Lower leg skin (tissue), 4 donors: ENCODE data around the gene TUFM. TPM values are rescaled to one million over a fixed set of nuclear protein-coding genes. Genes with fewer than 3 reads are reported as not detected.
A peak's percentile ranks its signal among the peaks of the same experiment; 100 is the strongest.

Experiments
- DNase-seq, 2 donors: peaks; one replicate each; pipeline ENCODE4 v3.0.0-alpha.2; 2019; ENCODE audit warnings: low spot score in 2 of 2
- H3K4me3 ChIP-seq: fragments of 200-600 bp; sonication (generic); 2 replicates; pipeline ENCODE4 v1.5.1; 2017; ENCODE audit warnings: mild to moderate bottlenecking, low read depth; ENCODE audit not compliant: poor library complexity, severe bottlenecking
- POLR2A ChIP-seq, 2 donors: fragments of 450-650 bp; IDR thresholded peaks; one replicate each; pipeline ENCODE4 v1.6.1; 2016 to 2017; ENCODE audit warnings: antibody characterized with exemption in 2 of 2, mild to moderate bottlenecking in 1 of 2, moderate library complexity in 1 of 2
- WGBS, 2 donors: methylation state at CpG; one replicate each; pipeline ENCODE4 v1.1.5; 2018; 5-methylcytosine and 5-hydroxymethylcytosine counted together
- intact Hi-C: fragments of 100-400 bp; cut with DNase I; formaldehyde crosslinking; loops from one replicate; pipeline ENCODE4 v1.15.0; 2023; ENCODE audit warnings: low total_unique reads
- total RNA-seq, 4 donors: library from RNA; depleted of rRNA; stranded (reverse); fragments of >200 nt; gene quantifications; one replicate each; pipeline ENCODE4 v1.1.0, GENCODE V29; 2016
- TF ChIP-seq, protein P1 (sequence below), 3 donors: fragments of 450-650 bp; IDR thresholded peaks; one replicate each; pipeline ENCODE4 v1.5.1; 2016; ENCODE audit warnings: antibody characterized with exemption in 3 of 3, mild to moderate bottlenecking in 3 of 3, moderate library complexity in 2 of 3

TUFM gene
- total RNA-seq, 4 donors from 2014 or later = 103 to 121 (median 110) TPM

DNA sequence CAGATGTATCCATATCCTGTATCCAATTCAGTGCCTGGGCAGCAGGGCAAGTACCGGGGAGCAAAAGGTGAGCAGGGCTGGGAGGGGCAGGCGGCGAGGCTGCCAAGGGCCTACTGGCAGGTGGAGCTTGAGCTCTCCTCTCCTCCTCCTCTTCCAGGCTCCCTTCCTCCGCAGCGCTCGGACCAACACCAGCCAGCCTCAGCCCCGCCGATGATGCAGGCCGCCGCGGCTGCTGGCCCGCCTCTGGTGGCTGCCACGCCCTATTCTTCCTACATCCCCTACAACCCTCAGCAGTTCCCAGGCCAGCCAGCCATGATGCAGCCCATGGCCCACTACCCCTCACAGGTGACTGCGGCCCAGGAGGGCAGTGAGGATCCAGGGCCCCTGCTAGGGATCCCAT is 11.8 kb downstream of the TUFM start:
- 80 to 92% methylated on average over 13 to 14 of the region's 14 CpGs for WGBS, 2 donors
- TF ChIP-seq, protein P1, sequence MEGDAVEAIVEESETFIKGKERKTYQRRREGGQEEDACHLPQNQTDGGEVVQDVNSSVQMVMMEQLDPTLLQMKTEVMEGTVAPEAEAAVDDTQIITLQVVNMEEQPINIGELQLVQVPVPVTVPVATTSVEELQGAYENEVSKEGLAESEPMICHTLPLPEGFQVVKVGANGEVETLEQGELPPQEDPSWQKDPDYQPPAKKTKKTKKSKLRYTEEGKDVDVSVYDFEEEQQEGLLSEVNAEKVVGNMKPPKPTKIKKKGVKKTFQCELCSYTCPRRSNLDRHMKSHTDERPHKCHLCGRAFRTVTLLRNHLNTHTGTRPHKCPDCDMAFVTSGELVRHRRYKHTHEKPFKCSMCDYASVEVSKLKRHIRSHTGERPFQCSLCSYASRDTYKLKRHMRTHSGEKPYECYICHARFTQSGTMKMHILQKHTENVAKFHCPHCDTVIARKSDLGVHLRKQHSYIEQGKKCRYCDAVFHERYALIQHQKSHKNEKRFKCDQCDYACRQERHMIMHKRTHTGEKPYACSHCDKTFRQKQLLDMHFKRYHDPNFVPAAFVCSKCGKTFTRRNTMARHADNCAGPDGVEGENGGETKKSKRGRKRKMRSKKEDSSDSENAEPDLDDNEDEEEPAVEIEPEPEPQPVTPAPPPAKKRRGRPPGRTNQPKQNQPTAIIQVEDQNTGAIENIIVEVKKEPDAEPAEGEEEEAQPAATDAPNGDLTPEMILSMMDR (IDR thresholded peaks at IDR 0.05) = no peak
- TF ChIP-seq POLR2A (IDR thresholded peaks at IDR 0.05) = no peak
- DNase-seq = no peak
- H3K4me3 ChIP-seq = no peak overlapping the region
- intact Hi-C loops = no loop called here

DNA sequence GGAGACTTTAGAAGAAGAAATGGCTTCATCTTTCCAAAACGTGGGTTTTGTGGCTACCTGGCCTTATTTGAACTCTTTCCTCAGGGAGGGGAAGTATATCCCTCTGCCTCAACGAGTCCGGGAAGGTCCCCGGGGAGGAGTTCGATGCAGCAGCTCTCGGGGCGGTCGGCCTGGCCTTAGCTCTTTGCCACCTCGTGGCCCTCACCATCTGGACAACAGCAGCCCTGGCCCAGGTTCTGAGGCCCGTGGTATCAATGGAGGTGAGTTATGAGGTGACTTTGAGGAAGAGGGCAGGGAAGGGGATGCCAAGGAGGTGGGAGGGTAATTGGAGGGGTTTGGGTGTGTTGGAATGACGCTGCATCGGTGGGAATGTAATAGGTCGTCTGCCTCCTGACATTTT is 15.6 kb downstream of the TUFM start:
- intact Hi-C loops = no loop called here
- DNase-seq = no peak
- no peak overlapping the region for H3K4me3 ChIP-seq
- 89 to 91% methylated on average over 13 of the region's 13 CpGs for WGBS, 2 donors
- TF ChIP-seq, protein P1 (IDR thresholded peaks at IDR 0.05) = no peak
- no peak for TF ChIP-seq POLR2A (IDR thresholded peaks at IDR 0.05)

DNA sequence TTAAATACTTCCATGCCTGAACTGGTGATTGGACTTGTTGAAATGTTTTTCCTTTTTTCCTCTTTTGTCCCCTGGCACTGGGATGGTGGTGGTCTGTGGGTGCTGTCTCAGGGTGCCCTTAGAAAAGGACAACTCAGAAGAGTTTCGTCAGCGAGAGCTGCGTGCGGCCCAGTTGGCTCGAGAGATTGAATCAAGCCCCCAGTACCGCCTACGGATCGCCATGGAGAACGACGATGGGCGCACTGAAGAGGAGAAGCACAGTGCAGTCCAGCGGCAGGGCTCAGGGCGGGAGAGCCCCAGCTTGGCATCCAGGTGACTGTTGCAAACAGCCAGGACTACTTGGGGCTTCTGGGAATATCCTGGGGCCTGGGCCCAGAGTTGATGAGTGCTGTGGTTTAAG is 16.4 kb downstream of the TUFM start:
- H3K4me3 ChIP-seq = no peak overlapping the region
- WGBS, 2 donors = 93 to 95% methylated on average over 13 of the region's 13 CpGs
- intact Hi-C loops = no loop called here
- TF ChIP-seq POLR2A (IDR thresholded peaks at IDR 0.05) = no peak
- TF ChIP-seq, protein P1 (IDR thresholded peaks at IDR 0.05) = no peak
- no peak for DNase-seq

DNA sequence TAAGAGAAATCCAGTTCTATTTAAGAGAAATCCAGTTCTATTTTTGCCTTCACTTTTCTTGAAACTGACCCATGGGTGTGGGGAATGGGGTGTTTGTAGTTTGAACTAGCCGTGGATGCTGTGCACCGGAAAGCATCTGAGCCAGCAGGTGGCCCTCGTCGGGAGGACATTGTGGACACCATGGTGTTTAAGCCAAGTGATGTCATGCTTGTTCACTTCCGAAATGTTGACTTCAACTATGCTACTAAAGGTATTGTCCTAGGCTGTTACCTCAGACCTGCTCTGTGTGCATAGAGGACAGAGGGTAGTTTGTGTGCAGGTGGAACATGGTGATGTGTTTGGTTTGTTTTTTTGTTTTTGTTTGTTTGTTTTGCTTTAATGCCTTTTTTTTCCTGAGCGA is 20.0 kb downstream of the TUFM start:
- 61 to 74% methylated on average over 6 of the region's 6 CpGs for WGBS, 2 donors
- no peak for DNase-seq
- TF ChIP-seq, protein P1 (IDR thresholded peaks at IDR 0.05) = no peak
- TF ChIP-seq POLR2A (IDR thresholded peaks at IDR 0.05) = no peak
- intact Hi-C loops = no loop called here
- no peak overlapping the region for H3K4me3 ChIP-seq

DNA sequence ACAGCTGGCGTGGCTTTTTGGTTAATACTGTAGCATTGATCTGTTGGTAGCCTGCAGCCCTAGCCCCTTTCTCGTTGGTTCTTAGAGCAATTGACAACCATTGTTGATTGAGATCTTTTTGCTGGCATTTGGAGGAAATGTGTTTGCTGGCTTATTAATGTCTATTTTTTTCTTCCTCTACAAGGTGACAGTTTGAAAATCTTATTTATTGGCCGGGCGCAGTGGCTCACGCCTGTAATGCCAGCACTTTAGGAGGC is 21.5 kb downstream of the TUFM start:
- WGBS, 2 donors = 22 to 27% methylated on average over 5 of the region's 5 CpGs
- no peak for TF ChIP-seq POLR2A (IDR thresholded peaks at IDR 0.05)
- TF ChIP-seq, protein P1 (IDR thresholded peaks at IDR 0.05) = no peak
- no peak for DNase-seq
- peak overlapping the region; percentile 100 for H3K4me3 ChIP-seq
- intact Hi-C loops = no loop called here

DNA sequence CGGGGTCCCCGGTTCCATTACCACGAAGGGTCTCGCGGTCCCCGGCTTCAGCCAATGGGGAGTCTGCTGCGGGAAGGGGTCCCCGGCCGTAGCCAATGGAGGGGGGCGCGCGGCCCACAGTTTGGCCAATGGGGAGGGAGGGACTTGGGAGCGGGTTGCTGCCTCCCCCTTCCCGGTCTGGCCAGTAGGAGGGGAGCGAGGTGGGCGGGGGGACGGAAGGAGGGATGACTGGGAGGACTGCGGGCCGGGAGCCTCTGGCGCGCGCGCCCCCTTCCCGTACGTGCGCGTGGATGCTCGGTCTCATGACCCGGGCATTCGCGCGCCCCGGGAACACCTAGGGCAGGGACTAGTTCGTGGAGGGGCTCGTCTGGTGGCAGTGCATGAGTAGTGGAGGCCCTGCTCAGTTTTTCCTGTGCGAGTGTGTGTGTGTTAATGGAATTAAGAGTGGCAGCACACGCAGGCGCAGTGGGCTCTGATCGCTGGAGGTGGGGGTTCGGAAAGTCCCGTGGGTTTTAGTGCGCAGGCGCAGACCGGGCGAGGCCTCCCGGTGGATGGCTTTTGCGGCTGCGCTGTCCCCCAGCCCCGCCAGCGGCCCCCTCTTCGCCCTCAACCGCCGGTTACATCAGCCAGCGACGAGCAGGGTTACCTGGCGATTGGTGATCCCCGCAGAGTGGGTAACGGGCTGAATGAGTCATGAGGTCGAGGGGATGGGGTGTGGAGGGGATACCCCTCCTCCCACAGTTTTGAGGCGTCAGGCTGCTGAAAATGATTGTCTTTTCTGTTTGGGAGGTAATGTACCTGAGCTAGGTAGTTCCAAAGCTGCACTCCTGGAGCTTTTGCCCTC is 22.1 kb downstream of the TUFM start:
- 0 to 1% methylated on average over 48 to 50 of the region's 60 CpGs for WGBS, 2 donors
- H3K4me3 ChIP-seq = peak overlapping the region; percentile 100
- peak; percentile 94 to 99 for DNase-seq
- TF ChIP-seq POLR2A (IDR thresholded peaks at IDR 0.05) = no peak
- TF ChIP-seq, protein P1 (IDR thresholded peaks at IDR 0.05) = peak in 1 of 3 donors; percentile 8
- intact Hi-C loops = no loop called here
